GM10266 (cell line): Measurements from ENCODE around the gene NKX6-1.

ENCODE experiments used
- DNase-seq: peaks from one replicate; pipeline ENCODE4 v3.0.0; 2012; ENCODE audit errors: extremely low spot score
- CTCF ChIP-seq: IDR thresholded peaks from 2 replicates; pipeline ENCODE4 v1.5.1; 2012; ENCODE audit warnings: mild to moderate bottlenecking, low read depth; ENCODE audit not compliant: control insufficient read depth, insufficient read depth; ENCODE audit errors: missing control alignments

The NKX6-1 gene

GRCh38 chr4:84530454-84530853, 31.4 kb upstream of the NKX6-1 start:
- no peak for DNase-seq
- no peak for TF ChIP-seq CTCF

- DNase-seq, result peak; percentile 28
- TF ChIP-seq CTCF, result peak; percentile 43
Observed at GRCh38 chr4:84529169-84529751, 30.2 kb upstream of the NKX6-1 start.

GRCh38 chr4:84527391-84527790, 28.3 kb upstream of the NKX6-1 start:
- TF ChIP-seq CTCF, result no peak
- no peak for DNase-seq

- DNase-seq, result no peak
- TF ChIP-seq CTCF, result no peak
Observed at GRCh38 chr4:84515075-84515474, 16.0 kb upstream of the NKX6-1 start.

GRCh38 chr4:84512277-84512676, 13.2 kb upstream of the NKX6-1 start:
- DNase-seq, result no peak
- no peak for TF ChIP-seq CTCF

GRCh38 chr4:84511703-84512102, 12.6 kb upstream of the NKX6-1 start:
- TF ChIP-seq CTCF, result no peak
- no peak for DNase-seq

GRCh38 chr4:84507941-84508340, 8.8 kb upstream of the NKX6-1 start:
- DNase-seq, result no peak
- no peak for TF ChIP-seq CTCF
